ENCODE data around the gene WBP1. TPM values are rescaled to one million over a fixed set of nuclear protein-coding genes. Genes with fewer than 3 reads are reported as not detected.

WBP1 gene
- total RNA-seq, 4 donors from 2014 or later, result 40.0 to 56.4 (median 47.2) TPM

DNA sequence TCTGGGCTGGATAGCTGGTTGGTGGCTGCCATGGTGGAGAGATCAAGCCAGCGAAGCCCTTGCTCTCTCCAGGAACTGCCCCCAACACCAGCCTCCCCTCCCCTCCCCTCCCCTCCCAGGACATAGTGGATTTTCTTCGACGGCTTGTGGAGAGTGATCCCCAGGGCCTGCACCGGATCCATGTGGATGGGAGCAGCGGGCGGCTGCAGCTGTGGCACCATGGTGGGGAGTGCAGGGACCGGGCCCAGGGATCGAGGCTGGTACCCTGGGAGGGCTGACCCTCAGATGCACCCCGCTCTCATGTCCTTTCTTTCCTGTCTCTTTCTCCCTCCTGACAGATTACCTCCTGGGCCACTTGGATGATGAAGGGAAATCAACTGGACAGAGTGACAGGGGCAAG lies 31.7 kb downstream of the WBP1 start:
- TF ChIP-seq, protein P1, sequence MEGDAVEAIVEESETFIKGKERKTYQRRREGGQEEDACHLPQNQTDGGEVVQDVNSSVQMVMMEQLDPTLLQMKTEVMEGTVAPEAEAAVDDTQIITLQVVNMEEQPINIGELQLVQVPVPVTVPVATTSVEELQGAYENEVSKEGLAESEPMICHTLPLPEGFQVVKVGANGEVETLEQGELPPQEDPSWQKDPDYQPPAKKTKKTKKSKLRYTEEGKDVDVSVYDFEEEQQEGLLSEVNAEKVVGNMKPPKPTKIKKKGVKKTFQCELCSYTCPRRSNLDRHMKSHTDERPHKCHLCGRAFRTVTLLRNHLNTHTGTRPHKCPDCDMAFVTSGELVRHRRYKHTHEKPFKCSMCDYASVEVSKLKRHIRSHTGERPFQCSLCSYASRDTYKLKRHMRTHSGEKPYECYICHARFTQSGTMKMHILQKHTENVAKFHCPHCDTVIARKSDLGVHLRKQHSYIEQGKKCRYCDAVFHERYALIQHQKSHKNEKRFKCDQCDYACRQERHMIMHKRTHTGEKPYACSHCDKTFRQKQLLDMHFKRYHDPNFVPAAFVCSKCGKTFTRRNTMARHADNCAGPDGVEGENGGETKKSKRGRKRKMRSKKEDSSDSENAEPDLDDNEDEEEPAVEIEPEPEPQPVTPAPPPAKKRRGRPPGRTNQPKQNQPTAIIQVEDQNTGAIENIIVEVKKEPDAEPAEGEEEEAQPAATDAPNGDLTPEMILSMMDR (IDR thresholded peaks at IDR 0.05), result no peak
- TF ChIP-seq POLR2A (IDR thresholded peaks at IDR 0.05; ENCODE audit: low read depth) (no peak), EP300 (IDR thresholded peaks at IDR 0.05) (no peak), POLR2AphosphoS5 (IDR thresholded peaks at IDR 0.05) (no peak)
- 97% methylated on average over 9 of the region's 9 CpGs for WGBS
- intact Hi-C loops (cut with DNase I), result loop anchor here (5.0 kb wide), 1 partner anchor 37 kb away; the partner anchor contains the start of genes AUP1, DQX1 and HTRA2
- Histone ChIP-seq H3K27ac (replicated peaks in 1 of 4) (no peak overlapping the region), H3K36me3 (peaks cover 36 to 97% (median 84%) of the 10 kb centered on the region in 4 donors), H3K4me1 (no peaks in the 10 kb centered on the region), H3K9me3 (no peaks in the 10 kb centered on the region), H3K27me3 (no peaks in the 10 kb centered on the region), H3K4me3 (no peak overlapping the region)
- no peak for DNase-seq (ENCODE audit: extremely low spot score)

DNA sequence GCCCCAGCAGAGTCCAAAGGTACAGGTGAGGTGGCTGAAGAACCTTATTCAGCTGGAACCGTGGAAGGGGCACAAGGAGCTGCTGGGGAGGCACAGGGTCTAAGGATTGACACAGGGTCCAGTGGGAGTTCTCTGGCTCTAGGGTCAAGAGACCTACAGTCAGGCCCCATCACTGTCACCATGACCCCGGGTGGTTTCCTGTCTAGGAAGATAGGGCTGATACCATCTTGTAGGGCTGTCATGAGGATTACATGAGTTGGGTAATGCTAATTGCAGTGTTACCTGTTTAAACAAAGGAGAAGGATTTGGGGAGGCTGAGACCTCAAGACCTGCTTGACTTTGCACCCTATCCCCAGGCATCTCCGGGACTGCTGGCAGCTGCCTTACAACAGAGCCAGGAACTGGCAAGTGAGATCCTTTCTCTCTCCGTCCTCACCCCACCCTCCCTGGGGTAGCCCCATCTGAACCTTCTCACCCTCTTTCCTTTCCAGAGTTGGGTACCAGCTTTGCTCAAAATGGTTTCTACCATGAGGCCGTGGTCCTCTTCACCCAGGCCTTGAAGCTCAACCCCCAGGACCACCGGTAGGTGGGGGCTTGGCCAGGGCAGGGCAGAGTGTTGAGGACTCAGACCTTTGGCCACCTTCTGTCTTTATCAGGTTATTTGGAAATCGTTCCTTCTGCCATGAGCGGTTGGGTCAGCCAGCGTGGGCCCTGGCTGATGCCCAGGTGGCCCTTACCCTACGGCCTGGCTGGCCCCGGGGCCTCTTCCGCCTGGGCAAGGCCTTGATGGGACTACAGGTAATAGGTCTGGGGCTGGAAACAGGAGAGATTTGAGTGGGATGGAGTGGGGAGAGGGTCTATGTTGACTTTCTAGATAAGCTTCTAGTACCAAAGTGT lies 33.7 kb downstream of the WBP1 start:
- no peak overlapping the region for H3K27ac ChIP-seq (replicated peaks in 1 of 4)
- no peaks in the 10 kb centered on the region for H3K4me1 ChIP-seq
- DNase-seq (ENCODE audit: extremely low spot score), result no peak
- H3K9me3 ChIP-seq, result no peaks in the 10 kb centered on the region
- intact Hi-C loops (cut with DNase I), result no loop called here
- no peak for TF ChIP-seq POLR2A (IDR thresholded peaks at IDR 0.05; ENCODE audit: low read depth)
- no peak for TF ChIP-seq POLR2AphosphoS5 (IDR thresholded peaks at IDR 0.05)
- TF ChIP-seq, protein P1 (IDR thresholded peaks at IDR 0.05), result no peak
- TF ChIP-seq EP300 (IDR thresholded peaks at IDR 0.05), result no peak
- H3K36me3 ChIP-seq, result peaks cover 36 to 78% (median 67%) of the 10 kb centered on the region in 4 donors
- 91% methylated on average over 12 of the region's 12 CpGs for WGBS
- H3K4me3 ChIP-seq, result no peak overlapping the region
- peaks cover 0 to 2% (median 0%) of the 10 kb centered on the region in 4 donors for H3K27me3 ChIP-seq

DNA sequence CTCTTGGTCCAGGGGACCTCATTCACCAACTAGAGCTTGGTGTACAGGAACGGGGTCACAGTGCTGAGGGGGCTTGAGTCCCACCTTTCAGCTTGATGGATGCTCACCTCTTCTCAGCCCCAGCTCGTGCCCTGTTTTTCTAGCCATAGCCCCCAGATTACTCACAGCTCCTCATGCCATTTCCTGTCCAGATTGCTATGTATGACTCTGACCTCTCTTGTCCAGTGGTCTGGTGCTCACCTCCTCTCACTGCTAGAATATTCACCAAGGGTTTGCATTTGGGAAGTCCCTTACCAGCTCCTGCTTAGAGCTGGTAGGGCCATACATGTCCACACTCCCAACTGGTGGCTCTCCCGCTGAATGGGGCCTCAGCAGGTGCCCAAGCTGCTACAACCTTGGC lies 35.3 kb downstream of the WBP1 start:
- Histone ChIP-seq H3K27me3 (peaks cover 0 to 19% (median 13%) of the 10 kb centered on the region in 4 donors), H3K4me1 (peaks cover 12 to 14% (median 13%) of the 10 kb centered on the region in 4 donors), H3K36me3 (peaks cover 36 to 61% (median 53%) of the 10 kb centered on the region in 4 donors), H3K9me3 (no peaks in the 10 kb centered on the region), H3K27ac (replicated peaks in 1 of 4) (no peak overlapping the region), H3K4me3 (no peak overlapping the region)
- no peak for TF ChIP-seq POLR2A (IDR thresholded peaks at IDR 0.05; ENCODE audit: low read depth)
- TF ChIP-seq, protein P1 (IDR thresholded peaks at IDR 0.05), result no peak
- TF ChIP-seq EP300 (IDR thresholded peaks at IDR 0.05), result no peak
- no peak for TF ChIP-seq POLR2AphosphoS5 (IDR thresholded peaks at IDR 0.05)
- intact Hi-C loops (cut with DNase I), result no loop called here
- no peak for DNase-seq (ENCODE audit: extremely low spot score)
- WGBS, result 93% methylated on average over 3 of the region's 3 CpGs

DNA sequence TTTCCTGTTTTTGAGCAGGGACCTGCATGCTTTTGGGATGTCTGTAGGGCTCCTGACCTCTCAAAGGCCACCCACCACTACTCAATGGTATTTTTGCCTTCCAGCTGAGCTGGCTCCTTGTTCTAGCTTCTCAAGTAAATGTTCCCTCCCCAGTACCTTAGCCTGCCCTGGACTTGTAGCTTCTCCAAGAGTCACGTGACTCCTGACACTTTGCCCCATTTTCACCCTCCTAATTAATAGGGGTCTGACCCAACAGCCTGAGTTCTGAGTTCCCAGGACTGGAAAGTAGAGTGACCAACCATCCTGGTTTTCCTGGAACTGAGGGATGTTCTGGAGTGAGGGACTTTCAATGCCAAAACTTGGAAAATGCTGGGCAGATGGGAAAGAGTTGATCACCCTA lies 37.2 kb downstream of the WBP1 start:
- H3K36me3 ChIP-seq, result peaks cover 31 to 42% (median 42%) of the 10 kb centered on the region in 4 donors
- no peak overlapping the region for H3K4me3 ChIP-seq
- TF ChIP-seq POLR2A (IDR thresholded peaks at IDR 0.05; ENCODE audit: low read depth) (no peak), EP300 (IDR thresholded peaks at IDR 0.05) (no peak), POLR2AphosphoS5 (IDR thresholded peaks at IDR 0.05) (no peak)
- TF ChIP-seq, protein P1 (IDR thresholded peaks at IDR 0.05), result no peak
- peaks cover 0 to 38% (median 32%) of the 10 kb centered on the region in 4 donors for H3K27me3 ChIP-seq
- H3K4me1 ChIP-seq, result peaks cover 25 to 29% (median 27%) of the 10 kb centered on the region in 4 donors
- intact Hi-C loops (cut with DNase I), result no loop called here
- no peak for DNase-seq (ENCODE audit: extremely low spot score)
- whole genome bisulfite sequencing, result 86% methylated on average over 1 of the region's 1 CpG
- no peaks in the 10 kb centered on the region for H3K9me3 ChIP-seq
- no peak overlapping the region for H3K27ac ChIP-seq (replicated peaks in 1 of 4)

Data from esophagus muscularis mucosa (tissue), 4 donors.